GM18951 (cell line): ENCODE results near the gene ELMOD1.

Source experiments
- POLR2A ChIP-seq: IDR thresholded peaks from 4 replicates; pipeline ENCODE4 v1.6.1; 2011; ENCODE audit warnings: mild to moderate bottlenecking; ENCODE audit not compliant: insufficient read length, insufficient read depth; ENCODE audit errors: extremely low read depth
- in situ Hi-C: fragments of 300-500 bp; cut with MboI; formaldehyde crosslinking; loops from one replicate; pipeline ENCODE4 v1.12.0; 2022; ENCODE audit warnings: low sequenced_read_pairs, mixed read lengths, inconsistent platforms; ENCODE audit not compliant: unreplicated experiment

ELMOD1 gene

DNA sequence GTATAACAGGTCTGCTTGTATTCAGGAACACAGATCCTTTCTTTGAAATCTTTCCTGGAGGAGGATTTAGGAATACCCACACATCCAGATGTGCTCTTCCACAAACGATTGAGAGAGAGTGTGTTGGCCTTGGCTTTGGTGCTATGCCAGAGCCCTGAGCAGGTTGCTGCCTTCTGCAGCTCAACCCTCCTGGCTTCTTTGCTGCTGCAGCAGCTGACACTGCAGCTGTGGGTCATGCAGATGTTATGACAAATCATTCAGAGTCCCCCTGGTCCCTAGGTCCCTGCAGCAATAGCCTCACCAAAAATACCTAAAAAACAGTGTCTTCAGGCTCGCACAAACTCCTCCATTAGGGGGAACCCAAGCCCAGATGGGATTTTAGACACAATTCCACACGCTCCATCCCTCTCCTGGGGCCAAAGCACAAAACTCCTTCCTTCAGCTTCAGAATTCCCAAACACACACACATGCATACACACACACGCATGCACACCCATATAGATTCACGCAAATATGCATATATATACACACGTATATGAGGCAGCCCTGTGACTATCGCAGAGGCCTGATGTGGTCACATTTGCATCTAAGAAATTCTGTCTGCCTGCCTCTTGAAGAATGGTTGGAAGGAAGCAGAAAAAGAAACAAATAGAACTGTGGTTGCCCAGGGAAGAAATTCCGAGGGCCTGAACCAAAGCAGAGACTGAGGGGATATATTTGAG is 85.5 kb downstream of the ELMOD1 start:
- in situ Hi-C loops, result no loop called here
- no peak for TF ChIP-seq POLR2A

DNA sequence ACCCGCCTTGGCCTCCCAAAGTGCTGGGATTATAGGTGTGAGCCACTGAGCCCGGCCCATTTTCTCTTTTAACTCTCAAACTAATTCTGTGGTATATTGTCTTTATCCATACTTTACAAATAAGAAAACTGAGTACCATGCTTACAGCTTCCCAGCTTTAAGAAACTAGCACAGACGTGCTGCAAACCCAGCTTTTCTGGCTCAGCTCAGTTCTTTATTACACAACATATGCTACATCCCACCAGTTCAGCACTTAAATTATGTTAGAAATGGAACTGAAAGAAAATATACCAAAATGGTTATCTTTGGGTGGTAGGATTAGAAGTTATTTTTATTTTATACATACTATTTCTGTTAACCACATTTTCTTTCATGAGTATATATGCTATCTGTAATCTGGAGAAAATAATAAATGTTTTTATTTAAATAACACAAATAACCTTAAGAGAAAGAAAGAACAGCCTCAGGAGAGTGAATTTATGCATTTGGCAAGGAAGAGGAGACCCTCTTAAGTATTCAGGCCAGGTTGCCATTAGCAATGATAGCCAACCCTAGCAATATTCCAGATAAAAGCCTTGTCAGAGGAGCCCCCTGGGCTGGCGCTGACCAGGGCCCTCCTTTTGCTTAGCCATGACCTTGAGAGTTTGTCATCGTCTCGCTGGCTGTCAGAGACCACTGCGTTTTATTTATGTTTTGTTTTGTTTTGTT is 87.1 kb downstream of the ELMOD1 start:
- no peak for TF ChIP-seq POLR2A
- in situ Hi-C loops, result no loop called here

DNA sequence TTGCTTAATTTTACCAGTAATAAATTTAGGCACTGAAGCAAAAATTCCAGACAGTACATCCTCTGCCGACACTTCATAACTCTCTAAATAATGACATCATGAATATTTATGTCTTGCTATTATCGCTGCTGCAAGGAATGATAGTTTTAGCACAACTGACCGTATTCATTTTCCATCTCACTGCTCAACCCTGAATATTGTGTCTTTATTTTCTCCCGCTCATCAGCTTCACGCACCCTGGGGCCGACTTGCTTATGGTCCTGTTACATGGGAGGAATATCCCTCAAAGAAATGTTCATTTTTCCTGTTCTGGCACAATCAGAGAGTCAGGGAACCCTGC is 87.7 kb downstream of the ELMOD1 start:
- TF ChIP-seq POLR2A, result no peak
- in situ Hi-C loops, result no loop called here

DNA sequence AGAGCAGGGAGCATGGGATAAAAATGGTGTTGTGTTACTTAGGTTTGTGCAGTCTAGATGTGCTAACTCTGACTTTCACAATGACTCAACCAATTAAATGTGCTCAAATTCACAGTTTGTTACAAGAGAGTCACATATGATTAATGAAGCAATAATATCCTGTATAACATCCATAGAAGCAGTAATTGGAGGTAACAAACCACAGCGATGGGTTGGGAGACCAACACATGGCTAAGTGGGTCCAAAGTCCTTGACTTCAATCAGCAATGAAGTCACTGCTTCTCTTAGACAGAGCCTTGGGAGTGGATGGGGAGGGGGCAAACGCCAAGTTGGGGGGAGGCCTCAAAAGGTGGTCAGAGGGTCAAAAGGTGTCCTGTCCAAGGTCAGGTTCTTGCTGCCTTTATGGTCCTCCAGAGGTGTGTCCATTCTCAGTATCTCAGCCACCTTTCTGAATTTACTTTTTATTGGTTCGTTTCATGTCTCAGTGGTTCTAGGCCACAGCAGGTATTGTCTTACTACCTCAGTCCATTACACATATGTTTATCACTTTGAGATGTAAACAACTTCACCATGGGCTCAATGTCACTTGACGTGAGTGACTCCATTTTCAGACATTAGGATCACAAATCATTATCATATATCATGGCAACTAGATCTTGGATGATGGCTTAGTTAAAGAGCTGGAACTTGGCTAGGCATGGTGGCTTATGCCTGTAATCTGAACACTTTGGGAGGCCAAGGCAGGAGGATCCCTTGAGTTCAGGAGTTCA is 88.5 kb downstream of the ELMOD1 start:
- TF ChIP-seq POLR2A, result no peak
- in situ Hi-C loops, result loop anchor here (10.0 kb wide), 1 partner anchor 125 kb away; no protein-coding TSS in a partner anchor

DNA sequence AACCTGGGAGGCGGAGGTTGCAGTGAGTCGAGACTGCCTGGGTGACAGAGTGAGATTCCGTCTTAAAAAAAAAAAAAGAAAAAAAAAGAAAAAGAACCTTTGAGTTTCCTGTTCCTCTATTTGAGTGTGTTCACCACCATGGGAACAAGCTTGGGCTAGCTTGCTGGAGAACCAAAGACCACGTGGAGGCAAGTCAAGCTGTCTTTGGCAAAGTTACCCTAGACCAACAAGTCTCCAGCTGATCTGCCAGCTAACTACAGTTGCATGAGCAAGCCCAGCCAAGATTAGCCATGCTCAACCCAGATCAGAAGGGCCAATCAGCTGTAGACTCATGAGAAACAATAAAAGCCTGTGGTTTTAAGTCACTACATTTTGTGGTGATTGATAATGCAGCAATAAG is 91.2 kb downstream of the ELMOD1 start:
- in situ Hi-C loops, result loop anchor here (10.0 kb wide), 1 partner anchor 127 kb away; no protein-coding TSS in a partner anchor
- no peak for TF ChIP-seq POLR2A

DNA sequence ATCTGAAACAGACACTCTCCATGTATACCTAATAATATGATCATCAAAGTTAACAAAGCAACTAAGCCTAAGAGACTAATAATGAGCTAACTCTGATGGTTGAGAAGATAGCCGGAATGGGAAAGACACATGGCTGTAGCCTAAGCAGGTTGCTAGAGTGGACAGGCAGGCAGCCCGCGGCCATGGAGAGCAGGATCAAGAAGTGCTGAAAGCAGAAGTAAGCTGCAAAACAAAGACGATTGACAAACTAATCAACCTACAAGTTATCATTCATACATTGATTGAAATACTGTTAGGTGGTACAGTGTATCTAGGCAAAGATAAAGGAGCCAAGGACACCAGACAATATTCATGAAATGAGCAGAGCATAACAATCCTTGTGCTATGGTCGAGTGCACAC is 91.6 kb downstream of the ELMOD1 start:
- in situ Hi-C loops, result loop anchor here (10.0 kb wide), 1 partner anchor 128 kb away; no protein-coding TSS in a partner anchor
- TF ChIP-seq POLR2A, result no peak

DNA sequence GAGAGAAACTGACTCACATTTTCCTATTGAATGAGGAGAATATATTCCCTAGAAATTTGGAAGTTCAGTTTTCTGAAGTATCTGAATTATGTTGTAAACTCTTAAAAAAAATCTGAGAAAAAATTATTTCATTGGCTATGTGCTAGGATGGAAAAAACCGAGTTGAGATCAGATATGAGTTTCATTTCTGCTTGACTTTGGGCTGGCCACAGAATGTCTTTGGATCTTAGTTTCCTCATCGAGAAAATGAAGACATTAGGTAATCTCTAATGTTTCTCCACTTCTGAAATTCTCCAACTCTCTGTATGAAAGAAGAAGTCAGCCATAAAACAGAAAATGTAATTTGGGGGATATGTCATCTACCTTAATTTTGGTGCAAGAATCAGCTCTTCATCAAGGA is 92.1 kb downstream of the ELMOD1 start:
- TF ChIP-seq POLR2A, result no peak

DNA sequence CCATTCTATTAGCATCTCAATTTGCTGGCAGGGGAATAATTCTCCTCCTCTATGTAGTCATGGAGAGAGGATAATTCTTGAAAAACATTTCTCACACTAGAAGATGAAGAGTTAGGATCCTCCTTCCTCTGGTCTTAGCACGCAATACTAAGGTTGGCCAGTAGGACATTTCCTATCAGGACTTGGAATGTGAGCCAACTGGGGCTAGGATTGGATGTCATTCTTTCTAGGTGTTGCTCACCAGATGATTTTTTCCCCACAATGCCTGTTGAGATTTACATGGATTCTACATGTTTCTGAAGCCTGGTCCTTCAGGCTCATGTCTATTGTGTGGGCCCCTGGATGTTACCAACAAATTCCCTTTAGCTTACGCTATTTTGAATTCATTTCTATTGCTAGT is 92.9 kb downstream of the ELMOD1 start:
- in situ Hi-C loops, result loop anchor here (10.0 kb wide), 1 partner anchor 129 kb away; no protein-coding TSS in a partner anchor
- TF ChIP-seq POLR2A, result no peak

More for the DNA sequence above, 92.1 kb downstream of the ELMOD1 start:
- in situ Hi-C loops, result loop anchor here (10.0 kb wide), 1 partner anchor 128 kb away; no protein-coding TSS in a partner anchor

DNA sequence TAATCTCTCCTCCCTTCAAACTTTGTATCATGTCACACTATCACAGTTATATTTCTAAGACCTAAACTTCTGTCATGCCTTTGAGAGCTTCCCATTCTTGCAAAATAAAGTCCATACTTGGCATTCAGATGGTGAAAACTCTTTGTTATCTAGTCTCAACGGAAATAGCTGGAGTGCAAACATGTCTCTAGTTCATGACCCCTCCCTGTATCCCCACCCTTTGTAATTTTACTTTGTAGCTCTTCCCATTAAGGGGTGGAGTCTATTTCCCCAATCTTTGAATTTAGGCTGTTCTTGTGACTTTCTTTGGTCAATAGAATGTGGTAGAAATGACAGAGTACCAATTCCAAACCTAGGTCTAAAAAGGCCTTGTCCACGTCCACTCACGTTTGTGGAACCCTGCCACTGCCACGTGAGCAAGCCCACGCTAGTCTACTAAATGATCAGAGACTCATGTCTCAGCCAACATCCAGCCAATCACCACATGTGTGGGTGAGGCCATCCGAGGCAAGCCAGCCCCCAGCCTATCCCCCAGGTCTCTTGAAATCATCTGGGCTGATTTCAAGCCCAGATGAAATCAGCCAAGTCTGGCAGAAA is 97.5 kb downstream of the ELMOD1 start:
- TF ChIP-seq POLR2A, result no peak
- in situ Hi-C loops, result loop anchor here (10.0 kb wide), 1 partner anchor 134 kb away; no protein-coding TSS in a partner anchor

DNA sequence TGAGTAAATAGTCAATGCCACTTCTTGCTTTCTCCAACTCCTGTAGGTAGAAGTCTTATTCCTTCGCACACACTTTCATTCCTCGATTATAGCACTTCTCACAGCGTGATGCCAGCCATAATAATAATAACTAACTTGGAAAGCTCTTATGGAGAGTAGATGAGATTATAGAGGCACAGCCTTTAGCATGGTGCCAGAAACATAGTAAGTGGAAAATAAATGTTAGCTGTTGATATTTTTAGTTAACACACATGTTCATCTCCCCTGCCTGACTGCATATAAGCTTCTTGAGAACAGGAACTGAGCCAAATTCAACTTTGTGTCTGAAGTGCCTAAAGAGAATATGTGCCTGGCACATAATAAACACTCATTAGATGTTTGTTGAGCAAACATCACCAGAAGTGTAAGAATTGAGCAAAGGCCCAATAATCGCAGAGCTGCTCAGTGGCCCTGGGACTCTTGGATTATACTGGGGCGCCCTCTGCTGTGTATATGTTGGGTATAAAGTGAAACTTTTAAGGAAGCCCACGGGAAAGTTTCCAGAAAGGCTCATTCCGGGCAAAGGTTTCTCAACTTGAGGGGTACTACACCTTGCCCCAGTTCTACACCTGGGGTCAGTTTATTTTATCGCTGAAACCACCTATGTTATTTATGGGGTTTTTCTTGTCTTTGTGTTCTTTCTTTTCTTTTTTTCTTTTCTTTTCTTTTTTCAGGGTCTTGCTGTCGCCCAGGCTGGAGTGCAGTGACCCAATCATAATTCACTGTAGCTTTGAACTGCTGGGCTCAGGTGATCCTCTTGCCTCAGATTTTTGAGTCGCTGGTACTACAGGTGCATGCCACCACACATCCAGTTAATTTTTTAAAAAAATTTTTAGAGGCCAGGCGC is 98.6 kb downstream of the ELMOD1 start:
- no peak for TF ChIP-seq POLR2A
- in situ Hi-C loops, result loop anchor here (10.0 kb wide), 1 partner anchor 135 kb away; no protein-coding TSS in a partner anchor

DNA sequence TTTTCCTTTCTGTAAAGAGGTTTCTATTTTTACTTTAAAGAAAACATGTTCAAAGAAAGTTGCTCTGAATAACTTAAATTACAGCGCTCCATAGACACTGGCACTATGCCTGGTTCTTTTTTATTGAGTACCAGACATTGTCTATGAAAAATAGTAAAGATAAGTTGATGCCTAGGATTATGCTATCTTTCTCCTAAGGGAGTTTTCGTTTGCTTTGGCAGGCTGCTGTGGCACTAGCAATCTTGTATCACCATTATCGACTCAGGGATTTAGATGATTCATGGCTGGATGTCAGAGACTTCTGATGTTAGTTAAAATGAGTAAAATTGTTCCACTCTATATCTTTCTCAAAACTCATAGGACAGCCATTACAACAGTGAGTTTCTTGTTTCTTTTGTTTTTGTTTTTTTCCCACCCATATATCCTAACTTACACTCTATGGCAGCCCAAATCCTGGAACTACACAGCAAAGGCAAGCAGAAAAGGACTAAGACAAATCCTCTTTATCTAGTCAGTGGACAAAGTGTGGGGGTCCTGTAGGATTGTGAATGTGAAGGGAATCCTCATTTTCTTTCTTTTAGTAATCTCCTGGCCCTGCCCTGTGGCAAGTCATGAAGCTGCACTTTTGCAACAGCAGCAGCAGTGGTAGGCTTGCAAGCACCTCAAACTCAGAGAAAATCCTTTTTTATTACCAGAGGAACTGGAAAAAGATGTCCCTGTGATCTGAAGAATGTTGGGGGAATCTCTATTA is 100.2 kb downstream of the ELMOD1 start:
- TF ChIP-seq POLR2A, result no peak
- in situ Hi-C loops, result no loop called here
